Cardiac muscle cell (in vitro differentiated cells and primary cell): ENCODE measurements around the gene PLOD2. TPM values are rescaled to one million over a fixed set of nuclear protein-coding genes. Genes with fewer than 3 reads are reported as not detected.

Experiments
- DNase-seq, 2 donors: peaks; one replicate each; pipeline versions ENCODE4 v3.0.0 to v3.0.0-alpha.2; 2010 to 2017; ENCODE audit warnings: low read depth in 1 of 2, low spot score in 1 of 2
- H3K27ac ChIP-seq: fragments of 200-600 bp; sonication (generic); 2 replicates; pipeline ENCODE4 v1.5.1; 2016
- H3K27me3 ChIP-seq: fragments of 200-600 bp; sonication (generic); 2 replicates; pipeline ENCODE4 v1.6.0; 2016; ENCODE audit warnings: control low read depth
- H3K36me3 ChIP-seq: fragments of 200-600 bp; sonication (generic); 2 replicates; pipeline ENCODE4 v1.5.1; 2016; ENCODE audit warnings: control low read depth
- H3K4me1 ChIP-seq: fragments of 200-600 bp; sonication (generic); 2 replicates; pipeline ENCODE4 v1.8.1; 2017; ENCODE audit warnings: low read depth, mild to moderate bottlenecking, mixed run types
- H3K4me3 ChIP-seq: fragments of 200-600 bp; sonication (generic); 2 replicates; pipeline ENCODE4 v1.5.1; 2016; ENCODE audit warnings: mild to moderate bottlenecking
- H3K9me3 ChIP-seq: fragments of 200-600 bp; sonication (generic); 2 replicates; pipeline ENCODE4 v1.5.1; 2017; ENCODE audit warnings: low read depth, mild to moderate bottlenecking, control low read depth
- CTCF ChIP-seq: IDR thresholded peaks from 2 replicates; pipeline ENCODE4 v1.5.1; 2012; ENCODE audit warnings: low read depth, mild to moderate bottlenecking, low read length
- polyA plus RNA-seq: library from polyadenylated mRNA; unstranded; fragments of >200 nt; fragmentation: Nextera tagmentation; extraction: Ambion mirVana; gene quantifications from 2 replicates; pipeline ENCODE4 v1.2.1, GENCODE V29; 2016
- total RNA-seq: library from RNA; depleted of rRNA; stranded (reverse); fragments of >200 nt; gene quantifications from 2 replicates; pipeline ENCODE4 v1.2.3, GENCODE V29; 2016

Gene PLOD2
- total and polyA plus RNA-seq, 2 experiments from 2014 or later: 82.1 to 108 TPM

GRCh38 chr3:146091397-146091796, 69.6 kb downstream of the PLOD2 start:
- peaks cover 28% of the 10 kb centered on the region for H3K36me3 ChIP-seq
- H3K4me3 ChIP-seq: no peak overlapping the region
- DNase-seq: no peak
- H3K9me3 ChIP-seq: no peaks in the 10 kb centered on the region
- no peak for TF ChIP-seq CTCF
- no peaks in the 10 kb centered on the region for H3K27me3 ChIP-seq
- peak overlapping the region; percentile 5 for H3K27ac ChIP-seq
- H3K4me1 ChIP-seq: peaks cover 12% of the 10 kb centered on the region

GRCh38 chr3:146090521-146090920, 70.5 kb downstream of the PLOD2 start:
- Histone ChIP-seq H3K4me3 (no peak overlapping the region), H3K36me3 (peaks cover 28% of the 10 kb centered on the region), H3K27me3 (no peaks in the 10 kb centered on the region), H3K4me1 (peaks cover 20% of the 10 kb centered on the region), H3K27ac (peak overlapping the region; percentile 5), H3K9me3 (no peaks in the 10 kb centered on the region)
- no peak for TF ChIP-seq CTCF
- DNase-seq: no peak

GRCh38 chr3:146088840-146089239, 72.1 kb downstream of the PLOD2 start:
- Histone ChIP-seq H3K9me3 (no peaks in the 10 kb centered on the region), H3K4me1 (peaks cover 20% of the 10 kb centered on the region), H3K4me3 (no peak overlapping the region), H3K27me3 (no peaks in the 10 kb centered on the region), H3K27ac (no peak overlapping the region), H3K36me3 (peaks cover 36% of the 10 kb centered on the region)
- no peak for TF ChIP-seq CTCF
- DNase-seq: no peak

GRCh38 chr3:146087116-146087515, 73.9 kb downstream of the PLOD2 start:
- Histone ChIP-seq H3K4me3 (no peak overlapping the region), H3K9me3 (no peaks in the 10 kb centered on the region), H3K27ac (no peak overlapping the region), H3K36me3 (peaks cover 42% of the 10 kb centered on the region), H3K27me3 (no peaks in the 10 kb centered on the region), H3K4me1 (peaks cover 20% of the 10 kb centered on the region)
- TF ChIP-seq CTCF: no peak
- DNase-seq: no peak

GRCh38 chr3:146086211-146086610, 74.8 kb downstream of the PLOD2 start:
- Histone ChIP-seq H3K9me3 (no peaks in the 10 kb centered on the region), H3K36me3 (peaks cover 41% of the 10 kb centered on the region)

More at GRCh38 chr3:146086211-146086610, 74.8 kb downstream of the PLOD2 start:
- Histone ChIP-seq H3K4me1 (peaks cover 20% of the 10 kb centered on the region), H3K27me3 (no peaks in the 10 kb centered on the region), H3K27ac (peak overlapping the region; percentile 25), H3K4me3 (no peak overlapping the region)
- no peak for DNase-seq
- TF ChIP-seq CTCF: no peak
